Progenitor cell of endocrine pancreas (in vitro differentiated cells): ENCODE measurements around the gene NGRN. TPM values are rescaled to one million over a fixed set of nuclear protein-coding genes. Genes with fewer than 3 reads are reported as not detected.

Experiments
- DNase-seq: peaks from one replicate; pipeline ENCODE4 v3.0.0; 2021; ENCODE audit warnings: low spot score; ENCODE audit not compliant: unreplicated experiment
- H3K27ac Mint-ChIP-seq: 2 replicates; pipeline ENCODE4 v1.8.0; 2021; ENCODE audit warnings: mild to moderate bottlenecking, moderate library complexity, mixed read lengths
- H3K27me3 Mint-ChIP-seq: 2 replicates; pipeline ENCODE4 v1.8.0; 2021; ENCODE audit warnings: mixed read lengths
- H3K36me3 Mint-ChIP-seq: 2 replicates; pipeline ENCODE4 v1.8.0; 2022; ENCODE audit warnings: mixed read lengths; ENCODE audit not compliant: insufficient read depth
- H3K4me1 Mint-ChIP-seq: 2 replicates; pipeline ENCODE4 v1.8.0; 2021; ENCODE audit warnings: low read depth, mixed read lengths
- H3K4me3 Mint-ChIP-seq: 2 replicates; pipeline ENCODE4 v1.8.0; 2021; ENCODE audit warnings: low read depth, mild to moderate bottlenecking, moderate library complexity, mixed read lengths
- H3K9me3 Mint-ChIP-seq: 2 replicates; pipeline ENCODE4 v1.8.0; 2021; ENCODE audit warnings: low read depth, mixed read lengths
- total RNA-seq: library from RNA; stranded (reverse); gene quantifications from 2 replicates; pipeline ENCODE4 v1.2.1, GENCODE V29; 2021
- TF ChIP-seq, protein P1 (sequence below): fragments of 200-600 bp; sonication (generic); IDR thresholded peaks from one replicate; pipeline ENCODE4 v1.5.0; 2021; ENCODE audit warnings: antibody characterized with exemption, mild to moderate bottlenecking; ENCODE audit not compliant: unreplicated experiment

Gene NGRN
- total RNA-seq, 1 donor from 2014 or later, result 121 TPM

DNA sequence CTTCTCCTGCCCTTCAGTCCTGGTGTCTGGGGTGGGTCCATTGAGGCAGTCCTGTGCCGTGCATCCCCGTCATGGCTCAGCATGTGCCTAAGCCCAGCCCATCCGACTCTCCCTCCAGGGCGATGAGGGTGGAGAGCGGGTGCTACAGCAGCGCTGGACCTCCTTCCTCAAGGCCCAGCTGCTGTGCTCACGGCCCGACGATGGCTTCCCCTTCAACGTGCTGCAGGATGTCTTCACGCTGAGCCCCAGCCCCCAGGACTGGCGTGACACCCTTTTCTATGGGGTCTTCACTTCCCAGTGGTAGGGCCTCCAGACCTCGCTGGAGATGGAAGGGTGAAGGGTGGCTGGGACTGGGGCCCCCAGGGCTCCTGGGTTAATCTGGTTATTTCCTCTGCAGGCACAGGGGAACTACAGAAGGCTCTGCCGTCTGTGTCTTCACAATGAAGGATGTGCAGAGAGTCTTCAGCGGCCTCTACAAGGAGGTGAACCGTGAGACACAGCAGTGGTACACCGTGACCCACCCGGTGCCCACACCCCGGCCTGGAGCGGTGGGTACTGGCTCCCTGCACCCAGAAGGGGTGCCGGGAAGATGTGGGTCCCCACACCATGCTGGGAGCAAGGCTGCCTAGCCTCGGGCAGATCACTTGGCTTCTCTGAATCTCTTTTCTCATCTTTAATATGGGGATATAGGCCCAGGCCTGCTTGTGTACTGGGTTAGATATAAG is 41.9 kb upstream of the NGRN start:
- H3K36me3 Mint-ChIP-seq, result peaks cover 8% of the 10 kb centered on the region
- no peak for DNase-seq
- H3K4me1 Mint-ChIP-seq, result no peaks in the 10 kb centered on the region
- TF ChIP-seq, protein P1, sequence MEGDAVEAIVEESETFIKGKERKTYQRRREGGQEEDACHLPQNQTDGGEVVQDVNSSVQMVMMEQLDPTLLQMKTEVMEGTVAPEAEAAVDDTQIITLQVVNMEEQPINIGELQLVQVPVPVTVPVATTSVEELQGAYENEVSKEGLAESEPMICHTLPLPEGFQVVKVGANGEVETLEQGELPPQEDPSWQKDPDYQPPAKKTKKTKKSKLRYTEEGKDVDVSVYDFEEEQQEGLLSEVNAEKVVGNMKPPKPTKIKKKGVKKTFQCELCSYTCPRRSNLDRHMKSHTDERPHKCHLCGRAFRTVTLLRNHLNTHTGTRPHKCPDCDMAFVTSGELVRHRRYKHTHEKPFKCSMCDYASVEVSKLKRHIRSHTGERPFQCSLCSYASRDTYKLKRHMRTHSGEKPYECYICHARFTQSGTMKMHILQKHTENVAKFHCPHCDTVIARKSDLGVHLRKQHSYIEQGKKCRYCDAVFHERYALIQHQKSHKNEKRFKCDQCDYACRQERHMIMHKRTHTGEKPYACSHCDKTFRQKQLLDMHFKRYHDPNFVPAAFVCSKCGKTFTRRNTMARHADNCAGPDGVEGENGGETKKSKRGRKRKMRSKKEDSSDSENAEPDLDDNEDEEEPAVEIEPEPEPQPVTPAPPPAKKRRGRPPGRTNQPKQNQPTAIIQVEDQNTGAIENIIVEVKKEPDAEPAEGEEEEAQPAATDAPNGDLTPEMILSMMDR, result no peak
- H3K27me3 Mint-ChIP-seq, result no peaks in the 10 kb centered on the region
- H3K27ac Mint-ChIP-seq, result no peak overlapping the region
- no peaks in the 10 kb centered on the region for H3K9me3 Mint-ChIP-seq
- no peak overlapping the region for H3K4me3 Mint-ChIP-seq

DNA sequence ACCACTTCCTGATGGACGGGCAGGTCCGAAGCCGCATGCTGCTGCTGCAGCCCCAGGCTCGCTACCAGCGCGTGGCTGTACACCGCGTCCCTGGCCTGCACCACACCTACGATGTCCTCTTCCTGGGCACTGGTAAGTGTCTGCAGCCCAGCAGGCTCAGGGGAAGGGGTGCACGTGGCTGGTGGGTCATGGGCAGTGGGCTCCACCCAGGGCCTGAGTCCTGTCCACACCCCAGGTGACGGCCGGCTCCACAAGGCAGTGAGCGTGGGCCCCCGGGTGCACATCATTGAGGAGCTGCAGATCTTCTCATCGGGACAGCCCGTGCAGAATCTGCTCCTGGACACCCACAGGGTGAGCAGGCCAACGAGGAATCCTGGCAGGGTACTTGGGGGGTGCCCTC is 40.4 kb upstream of the NGRN start:
- H3K36me3 Mint-ChIP-seq, result peaks cover 12% of the 10 kb centered on the region
- H3K4me1 Mint-ChIP-seq, result no peaks in the 10 kb centered on the region
- H3K4me3 Mint-ChIP-seq, result no peak overlapping the region
- DNase-seq, result no peak
- no peaks in the 10 kb centered on the region for H3K27me3 Mint-ChIP-seq
- H3K9me3 Mint-ChIP-seq, result no peaks in the 10 kb centered on the region
- TF ChIP-seq, protein P1, result no peak
- H3K27ac Mint-ChIP-seq, result no peak overlapping the region

DNA sequence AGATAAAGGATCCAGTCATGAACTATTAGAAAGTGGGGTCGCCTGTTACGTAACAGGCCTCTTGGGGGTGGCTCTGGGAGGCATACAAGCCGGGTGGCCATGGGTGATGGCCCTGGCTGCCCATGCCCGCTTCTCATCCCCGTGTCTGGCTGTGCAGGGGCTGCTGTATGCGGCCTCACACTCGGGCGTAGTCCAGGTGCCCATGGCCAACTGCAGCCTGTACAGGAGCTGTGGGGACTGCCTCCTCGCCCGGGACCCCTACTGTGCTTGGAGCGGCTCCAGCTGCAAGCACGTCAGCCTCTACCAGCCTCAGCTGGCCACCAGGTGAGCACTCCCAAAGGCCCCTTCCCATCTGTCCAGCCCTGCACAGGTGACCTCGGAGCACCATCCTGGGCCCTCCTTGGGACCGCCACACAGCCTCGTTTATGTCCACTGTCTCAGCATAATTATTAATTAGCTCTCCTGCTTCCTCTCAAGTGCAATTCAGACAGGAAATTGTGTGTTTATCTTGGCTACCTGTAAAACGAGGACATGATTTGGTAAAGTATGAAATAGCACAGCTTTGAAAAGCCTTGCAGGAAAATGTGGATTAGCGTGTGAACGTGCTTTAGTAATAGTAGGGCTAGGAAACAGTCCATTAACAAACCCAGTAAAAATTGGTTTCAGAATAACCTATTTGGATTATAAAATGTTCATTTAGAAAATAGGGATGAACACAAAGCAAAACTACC is 39.8 kb upstream of the NGRN start:
- TF ChIP-seq, protein P1, result no peak
- H3K27ac Mint-ChIP-seq, result no peak overlapping the region
- no peaks in the 10 kb centered on the region for H3K27me3 Mint-ChIP-seq
- peaks cover 13% of the 10 kb centered on the region for H3K36me3 Mint-ChIP-seq
- DNase-seq, result no peak
- no peaks in the 10 kb centered on the region for H3K4me1 Mint-ChIP-seq
- H3K4me3 Mint-ChIP-seq, result no peak overlapping the region
- no peaks in the 10 kb centered on the region for H3K9me3 Mint-ChIP-seq

DNA sequence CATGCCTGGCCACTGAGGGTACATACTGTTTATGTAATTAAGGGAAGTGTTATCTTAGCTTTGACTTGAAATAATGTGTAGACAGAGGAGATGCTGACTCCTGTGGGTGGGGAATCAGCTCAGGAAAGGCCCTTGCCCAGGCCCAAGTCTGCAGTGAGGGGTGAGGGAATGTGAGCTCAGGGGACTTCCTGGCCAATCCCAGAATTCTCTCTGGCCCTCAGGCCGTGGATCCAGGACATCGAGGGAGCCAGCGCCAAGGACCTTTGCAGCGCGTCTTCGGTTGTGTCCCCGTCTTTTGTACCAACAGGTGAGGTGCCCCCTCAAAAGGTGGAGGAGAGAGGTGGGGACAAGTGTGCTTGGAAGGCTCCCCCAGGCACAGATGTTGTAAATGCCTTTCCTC is 38.1 kb upstream of the NGRN start:
- no peak for DNase-seq

More for the DNA sequence above, 38.1 kb upstream of the NGRN start:
- TF ChIP-seq, protein P1, result no peak
- no peak overlapping the region for H3K4me3 Mint-ChIP-seq
- H3K4me1 Mint-ChIP-seq, result peaks cover 3% of the 10 kb centered on the region
- H3K36me3 Mint-ChIP-seq, result peaks cover 13% of the 10 kb centered on the region
- no peaks in the 10 kb centered on the region for H3K9me3 Mint-ChIP-seq
- no peaks in the 10 kb centered on the region for H3K27me3 Mint-ChIP-seq
- no peak overlapping the region for H3K27ac Mint-ChIP-seq
